ES-I3 (cell line): ENCODE measurements around the gene NCR1.
"Not testable (repeated sequence)": the region's sequence is repeated elsewhere in the genome, so short reads cannot be mapped to it uniquely, and the experiment has no call there.

Experiments used
- H3K36me3 ChIP-seq: 2 replicates; pipeline ENCODE4 v1.6.1; 2013; ENCODE audit warnings: mild to moderate bottlenecking, low read length, control low read depth, moderate library complexity; ENCODE audit not compliant: insufficient read depth
- H3K4me1 ChIP-seq: 2 replicates; pipeline ENCODE4 v1.6.1; 2013; ENCODE audit warnings: mild to moderate bottlenecking, control low read depth, low read length; ENCODE audit not compliant: insufficient read depth
- H3K9ac ChIP-seq: 2 replicates; pipeline ENCODE4 v1.6.1; 2013; ENCODE audit warnings: low read depth, mild to moderate bottlenecking, low read length, moderate library complexity
- H3K9me3 ChIP-seq: 2 replicates; pipeline ENCODE4 v1.6.1; 2013; ENCODE audit warnings: mild to moderate bottlenecking, low read length, moderate library complexity; ENCODE audit not compliant: control insufficient read depth, insufficient read depth

Gene NCR1

DNA sequence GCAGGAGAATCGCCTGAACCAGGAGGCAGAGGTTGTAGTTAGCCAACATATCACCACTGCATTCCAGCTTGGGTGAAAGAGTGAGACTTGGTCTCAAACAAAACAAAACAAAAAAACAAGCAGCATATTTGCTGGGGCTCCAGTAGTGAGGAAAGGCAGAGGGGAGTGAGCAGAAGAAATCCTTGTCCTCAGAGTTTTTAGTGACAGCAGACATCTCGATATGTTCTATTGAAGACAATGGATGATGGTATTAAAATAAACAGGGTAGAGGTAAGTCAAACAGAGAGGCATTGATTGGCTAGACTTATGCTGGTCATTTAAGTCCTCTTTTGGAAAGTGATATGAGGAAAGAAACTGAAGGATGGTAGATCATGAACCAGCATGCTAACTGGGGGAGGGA lies 22.4 kb downstream of the NCR1 start:
- no peaks in the 10 kb centered on the region; the same call in 1 of the 2 replicates for H3K36me3 ChIP-seq
- H3K9me3 ChIP-seq = no peaks in the 10 kb centered on the region; the same call in none of the 2 replicates

DNA sequence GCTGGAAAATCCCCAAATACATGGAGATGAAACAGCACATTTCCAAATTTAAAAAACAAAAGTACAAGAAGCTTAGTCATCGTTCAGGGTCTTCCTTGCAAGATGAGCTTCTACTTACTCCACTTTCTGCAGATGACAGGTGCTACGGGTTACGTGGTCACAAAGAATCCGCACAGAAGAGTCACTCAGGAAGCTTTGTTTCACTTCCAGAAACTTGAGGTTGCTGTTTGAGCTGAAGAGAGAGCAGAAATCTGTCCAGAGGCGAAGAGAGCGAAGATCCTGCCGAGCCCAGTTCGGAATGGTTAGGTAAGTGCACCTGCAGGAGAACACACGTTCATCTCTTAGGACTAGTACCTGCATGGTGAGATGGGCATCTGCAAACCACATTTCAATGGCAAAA lies 32.0 kb downstream of the NCR1 start:
- H3K9ac ChIP-seq = no peak overlapping the region
- no peaks in the 10 kb centered on the region for H3K36me3 ChIP-seq
- H3K4me1 ChIP-seq = no peaks in the 10 kb centered on the region
- H3K9me3 ChIP-seq = no peaks in the 10 kb centered on the region

More for the DNA sequence above, 22.4 kb downstream of the NCR1 start:
- no peak overlapping the region for H3K9ac ChIP-seq
- no peaks in the 10 kb centered on the region for H3K4me1 ChIP-seq

DNA sequence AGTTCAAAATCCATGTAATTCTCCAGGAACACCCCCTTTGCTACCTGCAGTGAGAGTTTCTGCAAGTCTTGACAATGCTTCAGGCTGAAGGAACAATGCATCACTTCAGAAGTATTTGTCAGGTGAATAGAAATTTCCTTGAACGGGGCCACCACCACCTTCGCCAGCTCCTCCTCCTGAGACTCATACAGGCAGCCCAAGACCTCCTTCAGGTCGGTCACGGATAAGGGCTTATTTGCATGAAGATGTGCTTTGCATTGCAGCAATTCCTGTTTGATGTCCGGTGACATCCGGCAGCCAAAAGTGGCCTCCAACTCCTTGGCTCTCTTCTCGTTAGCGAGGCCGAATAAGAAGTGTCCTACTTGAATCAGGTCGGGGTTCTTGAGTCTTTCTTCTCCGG lies 33.0 kb downstream of the NCR1 start:
- no peak overlapping the region for H3K9ac ChIP-seq
- H3K9me3 ChIP-seq = no peaks in the 10 kb centered on the region
- H3K36me3 ChIP-seq = no peaks in the 10 kb centered on the region
- no peaks in the 10 kb centered on the region for H3K4me1 ChIP-seq

DNA sequence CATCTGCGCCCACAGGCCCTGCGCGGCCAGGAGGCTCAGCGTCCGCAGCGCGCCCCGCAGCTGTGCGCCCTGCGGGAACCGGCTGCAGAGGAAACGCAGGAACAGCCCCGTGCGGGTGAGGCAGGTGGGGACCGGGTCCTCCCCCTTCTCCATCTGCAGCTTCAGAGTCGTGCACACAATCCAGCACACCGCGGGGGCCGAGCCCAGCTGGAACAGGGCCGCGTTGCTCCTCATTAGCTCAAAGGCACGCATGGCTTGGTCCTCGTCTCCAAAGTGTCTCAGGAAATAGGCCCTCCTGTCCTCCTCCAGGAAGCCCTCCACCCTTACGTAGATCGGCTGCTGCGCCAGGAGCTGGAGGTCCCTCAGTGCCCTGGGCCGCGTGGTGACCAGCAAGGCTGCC lies 33.6 kb downstream of the NCR1 start:
- not testable (repeated sequence) for H3K9me3 ChIP-seq, H3K36me3 ChIP-seq, H3K9ac ChIP-seq, H3K4me1 ChIP-seq

DNA sequence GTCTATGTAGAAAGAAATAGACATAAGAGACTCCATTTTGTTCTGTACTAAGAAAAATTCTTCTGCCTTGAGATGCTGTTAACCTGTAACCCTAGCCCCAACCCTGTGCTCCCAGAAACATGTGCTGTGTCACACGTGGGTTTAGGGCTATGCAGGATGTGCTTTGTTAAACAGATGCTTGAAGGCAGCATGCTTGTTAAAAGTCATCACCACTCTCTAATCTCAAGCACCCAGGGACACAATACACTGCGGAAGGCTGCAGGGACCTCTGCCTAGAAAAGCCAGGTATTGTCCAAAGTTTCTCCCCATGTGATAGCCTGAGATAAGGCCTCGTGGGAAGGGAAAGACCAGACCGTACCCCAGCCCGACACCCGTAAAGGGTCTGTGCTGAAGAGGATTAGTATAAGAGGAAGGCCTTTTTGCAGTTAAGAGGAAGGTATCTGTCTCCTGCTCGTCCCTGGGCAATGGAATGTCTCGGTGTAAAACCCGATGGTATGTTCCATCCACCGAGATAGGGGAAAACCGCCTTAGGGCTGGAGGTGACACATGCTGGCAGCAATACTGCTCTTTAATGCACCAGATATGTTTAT lies 37.9 kb downstream of the NCR1 start:
- H3K36me3 ChIP-seq, H3K4me1 ChIP-seq, H3K9me3 ChIP-seq, H3K9ac ChIP-seq: not testable (repeated sequence)

DNA sequence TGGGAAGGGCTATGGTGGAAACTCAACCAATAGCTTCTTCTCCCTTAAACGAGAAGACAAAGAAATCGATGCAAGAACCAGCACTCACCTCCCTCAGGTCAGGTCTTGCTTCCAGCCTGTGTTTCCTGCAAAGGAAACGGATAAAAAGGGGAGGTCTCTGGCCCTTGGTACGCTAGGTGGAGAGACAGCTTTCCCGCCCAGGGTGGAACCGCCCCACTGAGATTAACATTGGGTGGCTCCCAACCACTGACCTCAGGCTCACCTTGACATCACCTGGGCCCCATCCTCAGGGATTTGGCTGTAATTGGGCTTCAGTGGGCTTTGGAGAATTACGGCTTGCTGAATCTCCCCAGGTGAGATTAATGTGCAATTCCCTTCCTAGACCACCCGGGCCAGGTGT lies 41.4 kb downstream of the NCR1 start, which contains the start of gene NLRP7:
TSS of gene NLRP7 (minus strand) at position 150 of the 400 bp plus-strand sequence.
- no peaks in the 10 kb centered on the region for H3K9me3 ChIP-seq
- H3K4me1 ChIP-seq = peaks cover 7% of the 10 kb centered on the region; the same call in 1 of the 2 replicates
- no peaks in the 10 kb centered on the region for H3K36me3 ChIP-seq
- H3K9ac ChIP-seq = no peak within 1 kb of the TSS

DNA sequence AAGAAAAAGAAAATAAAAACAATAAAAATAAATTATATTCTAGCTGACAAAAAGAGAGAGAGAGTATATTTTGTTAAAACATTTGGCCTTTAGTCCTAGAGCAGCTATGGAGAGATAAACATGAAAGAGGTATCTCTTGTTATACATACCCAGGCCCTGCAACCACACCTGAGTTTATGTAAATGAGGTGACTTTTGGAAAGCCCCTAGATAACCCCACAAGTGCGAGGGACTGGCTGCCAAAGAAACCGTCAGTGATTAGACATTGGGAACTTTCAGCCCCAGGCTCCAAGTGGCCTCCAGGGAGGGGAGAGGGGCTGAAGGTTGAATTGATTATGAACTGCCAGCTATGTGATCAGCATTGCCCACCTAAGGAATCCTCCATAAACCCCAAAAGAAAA lies 43.5 kb downstream of the NCR1 start:
- H3K4me1 ChIP-seq = peaks cover 11% of the 10 kb centered on the region; the same call in 1 of the 2 replicates

DNA sequence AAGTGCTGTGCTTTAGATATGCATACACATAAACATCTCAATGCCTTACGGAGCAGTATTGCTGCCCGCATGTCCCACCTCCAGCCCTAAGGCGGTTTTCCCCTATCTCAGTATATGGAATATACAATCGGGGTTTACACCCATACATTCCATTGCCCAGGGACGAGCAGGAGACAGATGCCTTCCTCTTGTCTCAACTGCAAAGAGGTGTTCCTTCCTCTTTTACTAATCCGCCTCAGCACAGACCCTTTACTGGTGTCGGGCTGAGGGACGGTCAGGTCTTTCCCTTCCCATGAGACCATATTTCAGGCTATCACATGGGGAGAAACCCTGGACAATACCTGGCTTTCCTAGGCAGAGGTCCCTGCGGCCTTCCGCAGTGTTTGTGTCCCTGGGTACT lies 44.6 kb downstream of the NCR1 start:
- H3K36me3 ChIP-seq, H3K9ac ChIP-seq, H3K9me3 ChIP-seq: not testable (repeated sequence)
- H3K4me1 ChIP-seq = peaks cover 11% of the 10 kb centered on the region; the same call in 1 of the 2 replicates

More for the DNA sequence above, 43.5 kb downstream of the NCR1 start:
- Histone ChIP-seq H3K9me3 (no peaks in the 10 kb centered on the region), H3K36me3 (no peaks in the 10 kb centered on the region), H3K9ac (no peak overlapping the region)

DNA sequence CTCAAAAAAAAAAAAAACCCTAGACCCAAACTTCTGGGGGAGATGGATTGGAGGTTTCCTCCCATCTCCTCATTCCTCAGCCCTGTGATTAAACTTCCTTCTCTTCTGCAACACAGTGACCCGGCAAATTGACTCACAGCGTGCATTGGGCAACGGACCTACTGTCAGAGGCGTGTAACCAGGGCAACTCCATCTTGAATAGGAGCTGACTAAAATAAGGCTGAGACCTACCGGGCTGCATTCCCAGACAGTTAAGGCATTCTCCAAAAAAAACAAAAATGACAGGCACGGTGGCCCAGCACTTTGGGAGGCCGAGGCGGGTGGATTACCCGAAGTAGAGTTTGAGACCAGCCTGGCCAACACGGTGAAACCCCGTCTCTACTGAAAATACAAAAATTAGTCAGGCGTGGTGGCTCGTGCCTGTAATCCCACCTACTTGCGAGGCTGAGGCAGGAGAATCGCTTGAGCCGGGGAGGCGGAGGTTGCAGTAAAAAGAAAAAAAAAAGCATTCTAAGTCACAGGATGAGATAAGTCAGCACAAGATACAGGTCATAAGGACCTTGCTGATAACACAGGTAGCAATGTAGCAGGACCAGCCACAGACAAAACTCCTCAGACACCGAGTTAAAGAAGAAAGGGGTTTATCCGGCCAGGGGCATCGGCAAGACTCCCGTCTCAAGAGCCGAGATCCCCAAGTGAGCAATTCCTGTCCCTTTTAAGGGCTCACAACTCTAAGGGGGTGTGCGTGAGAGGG lies 46.8 kb downstream of the NCR1 start:
- H3K4me1 ChIP-seq = peaks cover 11% of the 10 kb centered on the region; the same call in 1 of the 2 replicates
- no peaks in the 10 kb centered on the region for H3K36me3 ChIP-seq
- H3K9me3 ChIP-seq = no peaks in the 10 kb centered on the region
- no peak overlapping the region; the same call in 1 of the 2 replicates for H3K9ac ChIP-seq

DNA sequence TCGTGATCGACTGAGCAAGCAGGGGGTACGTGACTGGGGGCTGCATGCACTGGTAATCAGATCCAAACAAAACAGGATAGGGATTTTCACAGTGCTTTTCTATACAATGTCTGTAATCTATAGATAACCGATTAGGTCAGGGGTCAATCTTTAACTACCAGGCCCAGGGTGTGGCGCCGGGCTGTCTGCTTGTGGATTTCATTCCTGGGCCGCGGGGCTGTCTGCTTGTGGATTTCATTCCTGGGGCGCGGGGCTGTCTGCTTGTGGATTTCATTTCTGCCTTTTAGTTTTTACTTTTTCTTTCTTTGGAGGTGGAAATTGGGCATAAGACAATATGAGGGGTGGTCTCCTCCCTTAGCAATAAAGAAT lies 47.4 kb downstream of the NCR1 start:
- not testable (repeated sequence) for H3K9ac ChIP-seq, H3K9me3 ChIP-seq, H3K36me3 ChIP-seq
- peaks cover 11% of the 10 kb centered on the region; the same call in 1 of the 2 replicates for H3K4me1 ChIP-seq

DNA sequence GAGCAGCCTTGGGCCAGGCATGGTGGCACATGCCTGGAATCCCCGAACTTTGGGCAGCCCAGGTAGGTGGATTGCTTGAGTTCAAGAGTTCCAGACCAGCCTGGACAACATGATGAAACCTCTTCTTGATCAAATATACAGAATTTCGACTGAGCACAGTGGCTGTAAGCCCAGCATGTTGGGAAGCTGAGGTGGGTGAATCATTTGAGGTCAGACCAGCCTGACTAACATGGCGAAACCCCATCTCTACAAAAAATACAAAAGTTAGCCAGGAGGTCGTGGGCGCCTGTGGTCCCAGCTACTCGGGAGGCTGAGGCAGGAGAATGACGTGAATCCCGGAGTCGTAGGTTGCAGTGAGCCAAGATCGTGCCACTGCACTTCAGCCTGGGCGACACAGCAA lies 49.4 kb downstream of the NCR1 start:
- Histone ChIP-seq H3K9me3 (no peaks in the 10 kb centered on the region), H3K4me1 (peaks cover 11% of the 10 kb centered on the region; the same call in 1 of the 2 replicates), H3K36me3 (no peaks in the 10 kb centered on the region), H3K9ac (no peak overlapping the region)

DNA sequence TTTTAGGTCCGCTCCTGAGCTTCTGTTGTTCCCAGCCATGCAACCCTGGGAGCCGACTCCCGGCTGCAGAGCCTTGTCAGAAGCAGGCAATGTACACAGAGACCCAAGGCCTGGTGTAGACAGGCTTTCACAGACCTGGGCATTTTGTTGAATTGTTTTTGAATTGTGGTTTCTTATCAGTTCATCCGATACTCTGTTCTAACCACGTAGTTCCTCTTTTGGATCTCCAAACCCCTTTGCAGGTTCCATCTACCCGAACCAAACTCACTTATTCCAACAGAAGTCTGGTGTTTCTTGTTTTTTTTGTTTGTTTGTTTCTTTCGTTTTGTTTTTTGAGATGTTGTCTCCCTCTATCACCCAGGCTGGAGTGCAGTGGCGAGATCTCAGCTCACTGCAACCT lies 53.9 kb downstream of the NCR1 start:
- no peaks in the 10 kb centered on the region for H3K4me1 ChIP-seq
- H3K36me3 ChIP-seq = no peaks in the 10 kb centered on the region
- H3K9ac ChIP-seq = no peak overlapping the region
- no peaks in the 10 kb centered on the region for H3K9me3 ChIP-seq
